NCI-H128 (cell line): Measurements from ENCODE around the gene TLCD3A.
"Not testable (repeated sequence)": the region's sequence is repeated elsewhere in the genome, so short reads cannot be mapped to it uniquely, and the experiment has no call there.

Experiments
- DNase-seq: peaks from one replicate; lab custom pipeline; 2025; ENCODE audit not compliant: unreplicated experiment; lab: John Stamatoyannopoulos, UW

The TLCD3A gene

DNA sequence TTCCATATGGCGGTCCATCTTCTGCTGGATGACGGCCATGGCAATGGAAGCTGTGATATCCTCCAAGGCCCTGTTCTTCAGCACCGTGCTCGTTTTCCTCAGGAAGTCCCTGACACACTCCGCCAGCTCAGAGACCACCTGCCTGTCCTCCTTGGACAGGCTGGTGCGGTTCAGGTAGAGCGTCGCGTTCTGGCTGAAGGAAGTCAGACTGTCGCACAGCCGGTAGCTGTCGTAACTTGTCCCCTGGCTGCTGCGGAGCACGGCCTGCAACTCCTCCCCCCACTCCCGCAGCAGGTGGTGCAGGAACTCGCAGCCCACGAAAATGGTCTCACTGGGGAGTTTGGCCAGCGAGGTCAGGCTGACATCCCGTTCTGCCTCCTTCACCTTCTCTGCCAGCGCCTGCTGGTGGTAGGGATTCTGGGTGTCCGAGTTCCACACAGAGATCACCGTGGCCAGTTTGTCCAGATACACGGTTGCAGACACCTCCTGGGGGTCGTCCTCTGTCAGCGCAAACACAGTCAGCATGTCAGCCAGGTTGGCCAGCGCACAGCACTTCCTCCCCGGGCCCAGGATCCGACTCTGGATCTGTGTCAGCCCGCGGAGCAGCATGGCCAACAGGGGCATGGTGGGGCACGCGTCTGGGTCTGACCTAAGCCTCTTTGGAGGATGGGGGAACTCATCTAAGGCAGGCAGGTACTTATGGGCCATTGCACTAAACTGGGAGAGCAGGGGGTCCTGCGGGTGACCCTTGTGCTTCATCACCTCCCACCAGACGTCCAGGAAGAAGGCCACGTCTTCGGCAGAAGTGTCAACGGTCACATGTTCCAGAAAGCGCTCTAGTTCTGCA, 14.6 kb downstream of the TLCD3A start:
- DNase-seq, result no peak

GRCh38 chr17:748604-749003, 16.2 kb downstream of the TLCD3A start:
- not testable (repeated sequence) for DNase-seq

GRCh38 chr17:749359-749758, 17.0 kb downstream of the TLCD3A start:
- DNase-seq, result not testable (repeated sequence)

GRCh38 chr17:750431-751037, 18.1 kb downstream of the TLCD3A start:
- no peak for DNase-seq

DNA sequence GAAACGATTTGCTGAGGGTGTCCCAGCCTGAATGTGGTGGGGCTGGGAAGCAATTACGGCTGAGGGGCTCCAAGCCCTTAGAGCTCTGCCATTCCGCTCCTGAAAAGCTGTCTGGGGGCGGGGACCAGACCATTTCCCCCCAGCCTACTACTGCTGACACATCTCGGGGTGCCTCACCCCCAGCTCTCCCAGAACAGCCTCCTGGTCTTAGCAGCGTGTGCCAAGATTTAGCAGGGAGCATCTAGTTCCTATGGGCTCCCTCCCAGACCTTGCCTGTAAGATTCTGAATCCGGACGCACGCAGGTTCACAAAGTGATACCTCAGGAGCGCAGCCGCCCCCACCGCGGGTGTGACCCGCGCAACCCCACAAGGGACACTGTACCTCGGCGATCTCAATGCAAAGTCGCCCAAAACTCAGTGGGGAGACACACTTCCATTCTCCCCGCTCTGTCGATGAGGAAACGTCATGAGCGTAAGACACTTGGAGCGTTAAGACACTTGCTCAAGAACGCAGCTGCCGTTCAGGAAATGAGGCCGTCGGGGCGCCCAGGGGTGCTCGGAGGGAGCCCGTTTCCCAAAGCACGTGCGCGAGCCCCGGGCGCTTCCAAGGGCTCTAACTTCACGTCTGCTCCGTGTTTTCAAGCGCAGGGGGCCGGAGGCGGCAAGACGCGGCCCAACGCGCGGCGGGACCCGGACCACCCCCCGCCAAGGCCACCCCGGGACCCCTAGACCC, 19.0 kb downstream of the TLCD3A start:
- no peak for DNase-seq

DNA sequence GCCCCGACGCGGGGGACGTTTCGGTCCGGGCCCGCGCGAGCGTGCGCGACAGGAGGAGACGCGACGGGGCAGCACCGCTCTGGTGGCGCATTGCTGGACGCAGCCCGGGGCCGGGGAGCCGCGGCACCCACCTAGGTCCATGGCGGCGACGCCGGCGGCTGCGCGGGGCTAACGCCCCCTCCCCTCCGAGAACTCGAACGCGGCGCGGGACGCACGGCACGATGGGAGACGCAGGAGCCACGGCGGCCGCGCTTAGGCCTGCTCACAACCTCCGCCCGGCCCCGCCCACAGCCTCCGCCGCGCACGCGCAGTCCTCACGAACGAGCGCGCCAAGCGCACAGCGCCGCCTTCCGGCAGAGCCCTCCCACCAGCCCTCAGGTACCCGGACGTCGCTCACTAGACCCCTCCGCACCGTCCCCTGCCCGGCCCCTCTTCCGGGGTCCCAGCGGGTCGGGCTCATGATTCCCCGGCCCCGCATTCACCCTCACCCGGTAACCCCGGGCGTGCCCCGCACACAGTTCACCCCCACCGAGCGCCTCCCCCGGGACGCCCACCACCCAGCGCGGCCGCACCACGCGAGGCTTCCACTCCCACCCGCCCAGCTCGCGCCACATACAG, 19.7 kb downstream of the TLCD3A start, which contains the start of gene GEMIN4:
Gene GEMIN4 (minus strand): TSS at position 263 of the 618 bp plus-strand sequence. CDS start 122 bp downstream, at position 141.
- DNase-seq, result peak; percentile 68

- peak; percentile 24 for DNase-seq
Measured at GRCh38 chr17:752620-753219, 20.3 kb downstream of the TLCD3A start.

DNA sequence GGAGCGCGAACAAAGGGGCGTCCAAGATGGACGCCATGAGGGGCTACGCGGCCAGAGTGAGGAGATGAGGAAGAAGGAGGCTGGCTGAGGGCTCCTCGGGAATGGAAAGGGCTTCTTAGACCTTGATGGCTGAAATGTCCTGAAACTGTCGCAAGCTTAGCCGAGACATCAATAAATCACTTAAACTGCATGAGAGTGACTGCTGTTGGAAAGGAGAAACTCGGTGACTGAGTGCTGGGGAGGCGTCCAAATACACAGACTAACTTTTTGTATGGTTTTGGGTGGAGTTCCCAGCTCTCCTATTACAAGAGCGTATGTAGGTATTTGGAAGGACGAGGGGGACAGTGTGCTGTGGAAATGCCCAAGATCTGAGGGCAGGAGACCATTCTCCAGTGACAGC, 21.0 kb downstream of the TLCD3A start:
- no peak for DNase-seq

- not testable (repeated sequence) for DNase-seq
Measured at GRCh38 chr17:755319-755961, 23.0 kb downstream of the TLCD3A start.

DNA sequence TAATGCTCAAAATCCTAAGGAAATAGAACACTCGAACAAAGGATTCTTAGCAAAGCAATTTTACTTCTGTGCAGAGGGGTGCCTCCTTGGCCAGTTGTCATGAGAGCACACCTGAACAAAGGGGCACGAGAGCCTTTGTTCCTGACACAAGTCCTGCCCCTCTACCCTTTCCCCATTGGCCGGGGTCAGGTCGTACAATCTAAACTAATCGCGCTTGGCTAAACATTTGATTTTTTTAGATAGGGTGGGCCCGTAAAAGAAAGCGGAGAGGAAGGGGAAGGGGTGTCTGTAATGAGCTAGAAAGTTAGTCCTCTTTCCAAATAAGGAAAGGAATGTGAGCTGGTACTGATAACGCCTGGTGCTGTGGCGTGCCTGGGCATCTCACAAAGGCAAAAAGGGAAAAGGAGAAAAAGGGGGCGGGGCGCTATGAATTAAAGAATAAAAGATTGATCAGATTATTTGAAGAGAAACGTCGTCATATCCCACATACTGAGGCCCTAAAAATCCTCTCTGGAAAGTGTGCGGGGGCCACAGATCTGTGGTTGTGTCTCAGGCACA, 23.7 kb downstream of the TLCD3A start:
- not testable (repeated sequence) for DNase-seq

GRCh38 chr17:759964-760363, 27.6 kb downstream of the TLCD3A start:
- DNase-seq, result no peak

DNA sequence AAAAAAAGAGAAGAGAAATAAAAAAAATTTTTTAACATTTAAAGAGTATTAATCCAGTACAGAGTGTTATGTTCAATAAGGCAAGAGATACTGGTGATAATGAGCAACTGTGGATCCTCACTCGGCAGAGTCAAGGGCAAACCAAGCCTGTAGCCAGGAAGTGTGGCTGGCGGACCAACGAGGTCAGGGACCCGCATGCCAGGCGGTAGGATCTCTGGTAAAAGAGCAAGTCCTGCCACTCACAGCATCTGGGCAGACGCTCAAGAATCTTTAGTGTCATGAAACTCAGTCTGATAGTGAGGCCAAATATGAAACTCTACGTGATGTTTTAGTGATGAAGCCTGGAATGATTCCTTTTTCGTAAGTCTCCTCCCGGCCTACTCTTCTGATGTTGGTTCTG, 28.0 kb downstream of the TLCD3A start:
- DNase-seq, result no peak

DNA sequence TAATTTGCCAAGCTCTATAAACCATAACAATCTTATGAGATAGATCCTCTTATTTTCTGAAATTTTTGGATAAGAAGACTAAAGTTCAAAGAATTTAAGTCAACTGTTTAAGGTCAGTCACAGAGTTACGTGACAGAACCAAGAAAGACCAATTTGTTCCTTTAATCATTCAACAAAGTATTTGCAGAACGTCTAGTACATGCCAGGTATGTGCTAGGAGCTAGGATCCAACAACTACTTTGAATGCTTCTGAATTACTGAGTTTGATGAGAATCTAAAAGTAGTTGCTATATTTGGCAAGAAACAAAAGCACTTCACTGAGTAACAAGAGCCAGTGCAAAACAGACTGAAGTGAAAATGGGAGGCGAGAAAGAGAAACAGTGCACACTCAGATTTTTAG, 34.7 kb downstream of the TLCD3A start:
- no peak for DNase-seq

- no peak for DNase-seq
Measured at GRCh38 chr17:773016-773415, 40.6 kb downstream of the TLCD3A start.

GRCh38 chr17:773467-774312, 41.3 kb downstream of the TLCD3A start:
- DNase-seq, result no peak

DNA sequence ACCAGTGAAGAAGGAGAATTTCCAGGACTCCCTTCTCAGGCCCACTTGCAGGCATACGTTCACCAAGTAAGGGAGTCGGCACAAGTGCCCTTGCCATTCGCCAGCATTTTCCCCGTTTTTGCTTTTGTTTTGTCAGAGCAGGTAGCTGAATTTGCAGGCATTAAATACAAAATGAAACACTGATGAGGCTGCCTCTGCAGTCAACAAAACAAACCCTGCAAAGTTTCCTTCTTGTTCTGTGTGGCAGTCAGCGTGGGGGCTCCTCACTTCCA, 41.9 kb downstream of the TLCD3A start:
- no peak for DNase-seq

DNA sequence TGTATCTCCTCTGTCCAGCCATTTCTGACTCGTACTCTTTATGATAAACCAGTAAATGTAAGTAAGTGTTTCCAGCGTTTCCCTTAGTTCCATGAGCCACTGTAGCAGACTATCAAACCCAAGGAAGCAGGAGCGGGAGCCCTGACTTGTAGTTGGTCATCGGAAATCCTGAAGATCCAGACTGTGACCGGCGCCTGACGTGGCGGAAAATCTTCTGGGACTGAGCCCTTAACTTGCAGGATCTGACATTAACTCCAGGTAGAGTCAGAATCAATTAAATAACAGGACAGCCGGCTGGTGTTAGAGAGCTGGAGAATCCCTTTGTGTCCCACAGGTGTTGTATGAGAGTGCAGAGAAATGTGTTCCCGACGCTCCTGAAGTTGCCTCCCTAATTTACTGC, 45.7 kb downstream of the TLCD3A start:
- DNase-seq, result no peak

DNA sequence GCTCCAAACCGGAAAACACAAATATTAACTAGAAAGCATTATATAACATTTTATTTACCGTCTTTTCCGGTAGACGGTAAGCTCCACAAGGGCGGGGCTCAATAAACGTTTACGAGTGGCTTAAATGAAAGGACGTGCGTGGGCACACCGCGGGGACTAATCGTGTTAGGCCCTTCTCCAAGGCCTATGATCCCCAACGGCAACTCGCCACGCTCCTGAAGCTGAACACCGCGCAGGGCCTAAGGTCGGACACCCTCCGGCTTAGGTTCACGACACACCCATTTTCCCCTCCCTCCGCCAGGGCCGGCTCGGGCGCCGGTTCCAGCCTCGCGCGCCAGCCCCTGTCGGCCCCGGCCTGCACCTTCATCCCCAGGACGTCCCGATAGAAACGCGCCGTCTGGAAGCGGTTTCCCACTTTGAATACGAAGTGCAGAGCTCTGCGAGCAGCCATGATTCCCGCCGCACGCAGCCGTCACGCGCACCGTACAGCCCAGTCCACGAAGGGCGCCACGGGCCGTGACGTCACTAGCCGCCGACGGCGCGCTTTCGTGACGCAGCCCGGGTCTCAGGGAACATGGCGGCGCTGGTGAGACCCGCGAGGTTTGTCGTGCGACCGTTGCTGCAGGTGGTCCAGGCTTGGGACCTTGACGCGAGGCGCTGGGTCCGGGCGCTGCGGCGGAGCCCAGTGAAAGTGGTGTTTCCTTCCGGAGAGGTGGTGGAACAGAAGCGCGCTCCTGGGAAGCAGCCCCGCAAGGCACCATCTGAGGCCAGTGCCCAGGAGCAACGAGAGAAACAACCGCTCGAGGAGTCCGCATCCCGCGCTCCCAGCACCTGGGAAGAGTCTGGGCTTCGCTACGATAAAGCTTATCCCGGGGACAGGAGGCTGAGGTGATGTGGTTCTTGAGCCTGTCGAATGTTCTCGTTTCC, 49.7 kb downstream of the TLCD3A start, which contains the start of the genes GLOD4 and MRM3:
Gene GLOD4 (minus strand): TSS at position 476 of the 927 bp plus-strand sequence. CDS start 25 bp downstream, at position 451.
Gene MRM3 (plus strand): TSS at position 549 of the 927 bp plus-strand sequence. CDS start 26 bp downstream, at position 575.
- DNase-seq, result peak; percentile 52
